IPS-NIHi7 (cell line): Measurements from ENCODE around the gene G6PC3.
A peak's percentile ranks its signal among the peaks of the same experiment; 100 is the strongest.

Experiments used
- DNase-seq: peaks from one replicate; pipeline ENCODE4 v3.0.0; 2012; ENCODE audit warnings: mixed read lengths; ENCODE audit errors: extremely low spot score

G6PC3 gene

GRCh38 chr17:44059101-44059892 is 11.2 kb upstream of the G6PC3 start:
- no peak for DNase-seq

- DNase-seq: no peak
Observed at GRCh38 chr17:44061446-44061845, 9.1 kb upstream of the G6PC3 start.

- DNase-seq: no peak
Observed at GRCh38 chr17:44062871-44063270, 7.7 kb upstream of the G6PC3 start.

GRCh38 chr17:44063704-44064639 is 6.6 kb upstream of the G6PC3 start:
- no peak for DNase-seq

- DNase-seq: peak; percentile 30
Observed at GRCh38 chr17:44065668-44066203, 4.8 kb upstream of the G6PC3 start.

- DNase-seq: peak; percentile 94
Observed at GRCh38 chr17:44066204-44066930, 4.2 kb upstream of the G6PC3 start, which contains the start of gene LSM12. LSM12 (minus strand) TSS chr17:44066671; CDS start chr17:44066587, 84 bp downstream.

- no peak for DNase-seq
Observed at GRCh38 chr17:44067545-44067940, 3.0 kb upstream of the G6PC3 start.

GRCh38 chr17:44069974-44070454 is 521 bp upstream of the G6PC3 start:
- peak; percentile 38 for DNase-seq

GRCh38 chr17:44071198-44071520 is 624 bp downstream of the G6PC3 start:
- DNase-seq: no peak

- DNase-seq: no peak
Observed at GRCh38 chr17:44071772-44072171, 1.2 kb downstream of the G6PC3 start.

- no peak for DNase-seq
Observed at GRCh38 chr17:44074231-44074910, 3.8 kb downstream of the G6PC3 start.

- DNase-seq: no peak
Observed at GRCh38 chr17:44074911-44075285, 4.4 kb downstream of the G6PC3 start.

- DNase-seq: no peak
Observed at GRCh38 chr17:44075598-44076293, 5.2 kb downstream of the G6PC3 start.

- DNase-seq: no peak
Observed at GRCh38 chr17:44076716-44077594, 6.4 kb downstream of the G6PC3 start.

GRCh38 chr17:44077595-44077909 is 7.0 kb downstream of the G6PC3 start:
- DNase-seq: no peak

GRCh38 chr17:44078412-44078811 is 7.9 kb downstream of the G6PC3 start:
- no peak for DNase-seq

GRCh38 chr17:44079877-44080821 is 9.6 kb downstream of the G6PC3 start:
- DNase-seq: no peak

GRCh38 chr17:44081681-44082080 is 11.1 kb downstream of the G6PC3 start:
- DNase-seq: no peak
